AG10803 (cell line): ENCODE results near the gene FAHD1.

ENCODE experiments used
- DNase-seq: peaks from one replicate; pipeline ENCODE4 v3.0.0; 2010; ENCODE audit warnings: low read depth
- H3K4me3 ChIP-seq: 2 replicates; pipeline ENCODE4 v1.5.1; 2011; ENCODE audit warnings: mild to moderate bottlenecking, low read length, control low read depth
- CTCF ChIP-seq: conservative IDR thresholded peaks from 2 replicates; pipeline ENCODE4 v1.5.1; 2011; ENCODE audit warnings: mild to moderate bottlenecking, low read length, control low read depth, inconsistent platforms

Gene FAHD1

GRCh38 chr16:1857433-1858097 is 30.6 kb downstream of the FAHD1 start:
- no peak for TF ChIP-seq CTCF
- no peak overlapping the region for H3K4me3 ChIP-seq
- no peak for DNase-seq

- H3K4me3 ChIP-seq = no peak overlapping the region
- TF ChIP-seq CTCF = no peak
- DNase-seq = no peak
Observed at GRCh38 chr16:1858189-1858865, 31.3 kb downstream of the FAHD1 start.

- TF ChIP-seq CTCF = no peak
- no peak overlapping the region for H3K4me3 ChIP-seq
- no peak for DNase-seq
Observed at GRCh38 chr16:1859650-1860049, 32.6 kb downstream of the FAHD1 start.

- no peak overlapping the region for H3K4me3 ChIP-seq
- TF ChIP-seq CTCF = no peak
- no peak for DNase-seq
Observed at GRCh38 chr16:1861730-1862129, 34.7 kb downstream of the FAHD1 start.

GRCh38 chr16:1862394-1862793 is 35.4 kb downstream of the FAHD1 start:
- no peak for TF ChIP-seq CTCF
- DNase-seq = no peak
- H3K4me3 ChIP-seq = no peak overlapping the region

- DNase-seq = peak; percentile 53
- peak; percentile 59 for TF ChIP-seq CTCF
- no peak overlapping the region for H3K4me3 ChIP-seq
Observed at GRCh38 chr16:1863681-1864460, 36.9 kb downstream of the FAHD1 start.
